C4-2B (cell line): ENCODE results near the gene PIBF1.

Experiments used
- H3K27ac ChIP-seq: fragments of 450-650 bp; 2 replicates; pipeline ENCODE4 v1.5.1; 2017
- CTCF ChIP-seq: fragments of 450-650 bp; conservative IDR thresholded peaks from 2 replicates; pipeline ENCODE4 v1.5.1; 2017; ENCODE audit warnings: mild to moderate bottlenecking
- ZFX ChIP-seq: fragments of 450-650 bp; IDR thresholded peaks from 2 replicates; pipeline ENCODE4 v1.6.1; 2017

The PIBF1 gene

GRCh38 chr13:72970301-72970880 is 188.5 kb downstream of the PIBF1 start:
- no peak for TF ChIP-seq CTCF
- no peak for TF ChIP-seq ZFX
- H3K27ac ChIP-seq, result no peak overlapping the region

DNA sequence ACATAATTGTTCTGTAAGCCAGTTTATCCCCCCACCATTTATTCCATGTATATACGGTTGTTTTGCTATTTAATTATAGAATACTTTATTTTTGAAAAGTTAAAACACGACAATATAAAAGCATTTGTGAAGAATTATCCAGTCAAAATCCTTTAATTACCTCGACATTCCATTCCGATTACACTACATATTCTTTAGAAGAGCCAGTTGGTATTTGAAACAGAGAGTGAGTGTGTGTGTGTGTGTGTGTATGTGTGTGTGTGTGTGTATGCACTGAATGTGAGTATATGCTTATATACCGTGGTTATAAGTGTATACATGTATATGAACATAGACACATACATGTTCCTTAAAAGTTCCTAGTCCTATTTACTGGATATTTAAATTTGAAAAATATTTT is 189.0 kb downstream of the PIBF1 start:
- TF ChIP-seq ZFX (no peak), CTCF (no peak)
- H3K27ac ChIP-seq, result no peak overlapping the region

DNA sequence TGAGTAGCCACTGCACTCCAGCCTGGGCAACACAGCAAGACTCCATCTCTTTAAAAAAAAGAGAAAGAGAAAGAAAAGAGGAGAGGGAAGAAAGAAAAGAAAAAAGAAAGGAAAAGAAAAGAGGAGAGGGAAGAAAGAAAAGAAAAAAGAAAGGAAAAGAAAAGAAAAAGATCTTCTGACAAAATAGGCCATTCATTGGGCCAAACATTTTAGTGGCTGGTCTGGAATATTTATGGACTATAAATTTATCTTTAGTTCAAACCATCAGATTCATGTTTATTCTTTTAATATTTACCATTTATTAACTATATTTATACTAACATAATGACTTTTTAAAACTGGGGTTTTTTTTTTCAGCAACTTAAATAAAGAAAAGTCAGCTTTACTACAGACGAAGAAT is 191.3 kb downstream of the PIBF1 start:
- no peak for TF ChIP-seq CTCF
- TF ChIP-seq ZFX, result no peak
- H3K27ac ChIP-seq, result no peak overlapping the region

GRCh38 chr13:72983085-72983768 is 201.3 kb downstream of the PIBF1 start:
- H3K27ac ChIP-seq, result no peak overlapping the region
- TF ChIP-seq CTCF, result no peak
- no peak for TF ChIP-seq ZFX

GRCh38 chr13:72985610-72986009 is 203.7 kb downstream of the PIBF1 start:
- TF ChIP-seq ZFX (no peak), CTCF (no peak)
- H3K27ac ChIP-seq, result no peak overlapping the region

- no peak overlapping the region for H3K27ac ChIP-seq
- TF ChIP-seq CTCF (no peak), ZFX (no peak)
Measured at GRCh38 chr13:72986197-72986596, 204.3 kb downstream of the PIBF1 start.

GRCh38 chr13:72990953-72991352 is 209.0 kb downstream of the PIBF1 start:
- TF ChIP-seq CTCF, result no peak
- TF ChIP-seq ZFX, result no peak
- H3K27ac ChIP-seq, result no peak overlapping the region
